Neural cell (in vitro differentiated cells): ENCODE results near the gene NR4A3. TPM values are rescaled to one million over a fixed set of nuclear protein-coding genes. Genes with fewer than 3 reads are reported as not detected.
"Not testable (repeated sequence)": the region's sequence is repeated elsewhere in the genome, so short reads cannot be mapped to it uniquely, and the experiment has no call there.

ENCODE experiments used
- H2AFZ ChIP-seq: fragments of 200-600, 300-800 bp; sonication (generic), shearing (Covaris generic); 2 replicates; pipeline ENCODE4 v1.6.0; 2014; ENCODE audit warnings: low read depth, mild to moderate bottlenecking, antibody characterized with exemption, low read length, moderate library complexity
- H3F3A ChIP-seq: fragments of 200-600 bp; shearing (Covaris generic); 2 replicates; pipeline ENCODE4 v1.6.1; 2016; ENCODE audit warnings: mild to moderate bottlenecking, moderate library complexity, mixed read lengths, antibody characterized with exemption, low read length; ENCODE audit not compliant: insufficient read depth, poor library complexity, severe bottlenecking
- H3K27ac ChIP-seq: fragments of 200-600, 300-800 bp; sonication (generic), shearing (Covaris generic); 2 replicates; pipeline ENCODE4 v1.5.1; 2014; ENCODE audit warnings: mild to moderate bottlenecking, low read length, moderate library complexity
- H3K27me3 ChIP-seq: fragments of 300-800, 200-600 bp; sonication (generic), shearing (Covaris generic); 2 replicates; pipeline ENCODE4 v1.6.0; 2014; ENCODE audit warnings: mild to moderate bottlenecking, low read depth, low read length, moderate library complexity; ENCODE audit not compliant: insufficient read depth
- H3K36me3 ChIP-seq: fragments of 300-800, 200-600 bp; sonication (generic), shearing (Covaris generic); 2 replicates; pipeline ENCODE4 v1.5.1; 2014; ENCODE audit warnings: mild to moderate bottlenecking, antibody characterized with exemption, low read length, moderate library complexity; ENCODE audit not compliant: insufficient read depth
- H3K4me2 ChIP-seq: fragments of 300-800, 200-600 bp; sonication (generic), shearing (Covaris generic); 2 replicates; pipeline ENCODE4 v1.6.0; 2014; ENCODE audit warnings: mild to moderate bottlenecking, low read length
- H3K4me3 ChIP-seq: fragments of 300-800, 200-600 bp; sonication (generic), shearing (Covaris generic); 2 replicates; pipeline ENCODE4 v1.5.1; 2014; ENCODE audit warnings: mild to moderate bottlenecking, low read length, moderate library complexity
- H3K79me2 ChIP-seq: fragments of 200-600 bp; shearing (Covaris generic); replicated peaks from 2 replicates; pipeline ENCODE4 v1.6.0; 2014; ENCODE audit warnings: mild to moderate bottlenecking, low read length, moderate library complexity; ENCODE audit not compliant: insufficient read depth
- H3K9ac ChIP-seq: fragments of 300-800, 200-600 bp; sonication (generic), shearing (Covaris generic); 2 replicates; pipeline ENCODE4 v1.6.1; 2016; ENCODE audit warnings: mild to moderate bottlenecking, low read length, mixed read lengths
- H3K9me2 ChIP-seq: fragments of 200-600 bp; shearing (Covaris generic); 2 replicates; pipeline ENCODE4 v1.6.1; 2016; ENCODE audit warnings: mild to moderate bottlenecking, low read length, mixed read lengths; ENCODE audit not compliant: insufficient read depth
- H3K9me3 ChIP-seq: fragments of 200-600, 300-800 bp; sonication (generic), shearing (Covaris generic); 2 replicates; pipeline ENCODE4 v1.6.1; 2016; ENCODE audit warnings: mild to moderate bottlenecking, mixed run types, low read length, moderate library complexity, mixed read lengths
- H4K20me1 ChIP-seq: fragments of 200-600 bp; shearing (Covaris generic); 2 replicates; pipeline ENCODE4 v1.6.1; 2016; ENCODE audit warnings: mild to moderate bottlenecking, mixed run types; ENCODE audit not compliant: insufficient read depth
- CTCF ChIP-seq: fragments of 450-650 bp; IDR thresholded peaks from 2 replicates; pipeline ENCODE4 v1.5.1; 2014; ENCODE audit warnings: antibody characterized with exemption, mild to moderate bottlenecking, moderate library complexity; ENCODE audit not compliant: poor library complexity, severe bottlenecking
- EP300 ChIP-seq: fragments of 450-650 bp; conservative IDR thresholded peaks from 2 replicates; pipeline ENCODE4 v1.6.1; 2014; ENCODE audit warnings: antibody characterized with exemption, mild to moderate bottlenecking, moderate library complexity; ENCODE audit not compliant: poor library complexity, severe bottlenecking
- EZH2 ChIP-seq: fragments of 200-600, 300-800 bp; shearing (Covaris generic), sonication (generic); IDR thresholded peaks from 2 replicates; pipeline ENCODE4 v1.6.1; 2014; ENCODE audit warnings: antibody characterized with exemption, low read length, borderline replicate concordance, mild to moderate bottlenecking; ENCODE audit not compliant: insufficient read depth, poor library complexity, severe bottlenecking
- MXI1 ChIP-seq: fragments of 450-650 bp; conservative IDR thresholded peaks from 2 replicates; pipeline ENCODE4 v1.6.1; 2014; ENCODE audit warnings: antibody characterized with exemption, mild to moderate bottlenecking; ENCODE audit not compliant: poor library complexity, severe bottlenecking
- POLR2AphosphoS5 ChIP-seq: IDR thresholded peaks from 2 replicates; pipeline ENCODE4 v1.6.1; 2012
- RAD21 ChIP-seq: fragments of 450-650 bp; conservative IDR thresholded peaks from 2 replicates; pipeline ENCODE4 v1.6.1; 2014; ENCODE audit warnings: antibody characterized with exemption, mild to moderate bottlenecking, moderate library complexity
- REST ChIP-seq: IDR thresholded peaks from 2 replicates; pipeline ENCODE4 v1.6.1; 2012; ENCODE audit warnings: borderline replicate concordance
- SMC3 ChIP-seq: fragments of 450-650 bp; conservative IDR thresholded peaks from 2 replicates; pipeline ENCODE4 v1.6.1; 2014; ENCODE audit warnings: antibody characterized with exemption, mild to moderate bottlenecking, moderate library complexity; ENCODE audit not compliant: poor library complexity
- TAF1 ChIP-seq: IDR thresholded peaks from 2 replicates; pipeline ENCODE4 v1.6.1; 2012; ENCODE audit warnings: low read depth
- polyA plus RNA-seq: library from polyadenylated mRNA; depleted of rRNA; stranded (reverse); fragments of >200 nt; gene quantifications from 2 replicates; pipeline ENCODE4 v1.2.3, GENCODE V29; 2014

NR4A3 gene
- polyA plus RNA-seq, 1 donor from 2014 or later = 2.7 TPM

- Histone ChIP-seq H3K9me2 (no peaks in the 10 kb centered on the region), H3K4me3 (no peak overlapping the region), H3K9me3 (no peaks in the 10 kb centered on the region), H3K9ac (no peak overlapping the region), H3K27ac (no peak overlapping the region), H2AFZ (no peak overlapping the region), H4K20me1 (no peaks in the 10 kb centered on the region), H3K79me2 (no peaks in the 10 kb centered on the region), H3K4me2 (no peak overlapping the region), H3F3A (no peaks in the 10 kb centered on the region), H3K27me3 (no peaks in the 10 kb centered on the region), H3K36me3 (no peaks in the 10 kb centered on the region)
- TF ChIP-seq REST = no peak
- no peak for TF ChIP-seq EZH2
- no peak for TF ChIP-seq SMC3
- no peak for TF ChIP-seq EP300
- TF ChIP-seq RAD21 = no peak
- no peak for TF ChIP-seq CTCF
- no peak for TF ChIP-seq MXI1
- no peak for TF ChIP-seq POLR2AphosphoS5
Observed at GRCh38 chr9:99855467-99856176, 33.9 kb downstream of the NR4A3 start.

- not testable (repeated sequence) for H3K27ac ChIP-seq, H3F3A ChIP-seq, H3K79me2 ChIP-seq, H3K9me3 ChIP-seq, H3K9ac ChIP-seq, H3K4me2 ChIP-seq, H3K9me2 ChIP-seq, H3K36me3 ChIP-seq, H3K4me3 ChIP-seq, H4K20me1 ChIP-seq, H2AFZ ChIP-seq, H3K27me3 ChIP-seq
Observed at GRCh38 chr9:99857576-99857975, 35.9 kb downstream of the NR4A3 start.

- H3F3A ChIP-seq = no peaks in the 10 kb centered on the region
- no peak overlapping the region for H3K27ac ChIP-seq
- no peaks in the 10 kb centered on the region for H3K36me3 ChIP-seq
- no peak overlapping the region for H3K4me2 ChIP-seq
- H3K4me3 ChIP-seq = no peak overlapping the region
- no peaks in the 10 kb centered on the region for H3K9me3 ChIP-seq
- H2AFZ ChIP-seq = no peak overlapping the region
- H4K20me1 ChIP-seq = no peaks in the 10 kb centered on the region
- H3K79me2 ChIP-seq = no peaks in the 10 kb centered on the region
- H3K9ac ChIP-seq = no peak overlapping the region
- H3K27me3 ChIP-seq = no peaks in the 10 kb centered on the region
- H3K9me2 ChIP-seq = no peaks in the 10 kb centered on the region
- TF ChIP-seq SMC3 (no peak), EP300 (no peak), RAD21 (no peak), EZH2 (no peak), TAF1 (no peak), POLR2AphosphoS5 (no peak), CTCF (no peak), MXI1 (no peak), REST (no peak)
Observed at GRCh38 chr9:99858087-99858486, 36.4 kb downstream of the NR4A3 start.
